Right hindlimb (tissue), 1 donor: ENCODE data around the gene ENDOG.

Experiments
- DNase-seq: peaks from one replicate; pipeline ENCODE4 v3.0.0-alpha.2; 2018

The ENDOG gene

GRCh38 chr9:128802482-128802881, 15.8 kb upstream of the ENDOG start:
- no peak for DNase-seq

GRCh38 chr9:128805661-128806060, 12.6 kb upstream of the ENDOG start:
- no peak for DNase-seq

- no peak for DNase-seq
Observed at GRCh38 chr9:128807827-128808226, 10.5 kb upstream of the ENDOG start.

- no peak for DNase-seq
Observed at GRCh38 chr9:128808543-128808942, 9.8 kb upstream of the ENDOG start.

GRCh38 chr9:128809036-128809599, 9.2 kb upstream of the ENDOG start:
- no peak for DNase-seq

GRCh38 chr9:128809831-128810230, 8.5 kb upstream of the ENDOG start:
- no peak for DNase-seq

GRCh38 chr9:128810873-128811272, 7.4 kb upstream of the ENDOG start:
- no peak for DNase-seq

GRCh38 chr9:128818839-128819715, 777 bp downstream of the ENDOG start:
- no peak for DNase-seq

GRCh38 chr9:128819716-128820664, 1.7 kb downstream of the ENDOG start:
- DNase-seq = no peak

GRCh38 chr9:128820665-128821583, 2.6 kb downstream of the ENDOG start:
- no peak for DNase-seq

GRCh38 chr9:128821584-128822406, 3.5 kb downstream of the ENDOG start:
- DNase-seq = no peak

GRCh38 chr9:128822407-128823042, 4.2 kb downstream of the ENDOG start:
- DNase-seq = no peak

GRCh38 chr9:128823362-128823902, 5.1 kb downstream of the ENDOG start:
- DNase-seq = no peak

- no peak for DNase-seq
Observed at GRCh38 chr9:128823903-128824406, 5.7 kb downstream of the ENDOG start.

GRCh38 chr9:128824911-128825310, 6.6 kb downstream of the ENDOG start:
- DNase-seq = no peak

- no peak for DNase-seq
Observed at GRCh38 chr9:128825923-128826700, 7.8 kb downstream of the ENDOG start.

GRCh38 chr9:128828267-128828666, 10.0 kb downstream of the ENDOG start:
- no peak for DNase-seq

GRCh38 chr9:128828719-128829452, 10.6 kb downstream of the ENDOG start:
- no peak for DNase-seq
